Muscle of leg (tissue), 11 donors: ENCODE measurements around the gene N4BP2. TPM values are rescaled to one million over a fixed set of nuclear protein-coding genes. Genes with fewer than 3 reads are reported as not detected.
A peak's percentile ranks its signal among the peaks of the same experiment; 100 is the strongest.

ENCODE experiments used
- DNase-seq: peaks from one replicate; pipeline ENCODE4 v3.0.0; 2013
- H3K27ac ChIP-seq: one replicate; pipeline ENCODE4 v1.5.1; 2013; ENCODE audit warnings: mild to moderate bottlenecking, low read length, control low read depth
- H3K27me3 ChIP-seq: one replicate; pipeline ENCODE4 v1.6.1; 2013; ENCODE audit warnings: low read length; ENCODE audit not compliant: control insufficient read depth, insufficient read depth
- H3K36me3 ChIP-seq: one replicate; pipeline ENCODE4 v1.6.1; 2013; ENCODE audit warnings: low read length; ENCODE audit not compliant: control insufficient read depth, insufficient read depth
- H3K4me1 ChIP-seq: one replicate; pipeline ENCODE4 v1.6.1; 2013; ENCODE audit warnings: low read length; ENCODE audit not compliant: control insufficient read depth, insufficient read depth
- H3K4me3 ChIP-seq: one replicate; pipeline ENCODE4 v1.5.1; 2013; ENCODE audit warnings: low read length, control low read depth
- H3K9me3 ChIP-seq: replicated peaks from 2 replicates; pipeline ENCODE4 v1.6.1; 2013; ENCODE audit warnings: low read depth, low read length; ENCODE audit not compliant: control insufficient read depth
- WGBS: methylation state at CpG from one replicate; pipeline ENCODE4 v1.1.5; 2013; ENCODE audit warnings: missing lambda C conversion rate; ENCODE audit not compliant: insufficient coverage; 5-methylcytosine and 5-hydroxymethylcytosine counted together
- polyA plus RNA-seq, 8 donors: library from polyadenylated mRNA; unstranded; fragments of 120-200 nt; gene quantifications; one replicate each; pipeline versions ENCODE4 v1.2.1 to v1.2.3, GENCODE V29; 2013; ENCODE audit warnings: inconsistent platforms in 1 of 8, low replicate concordance in 1 of 8; ENCODE audit not compliant: insufficient read length in 8 of 8, insufficient read depth in 1 of 8
- total RNA-seq: library from RNA; stranded (reverse); fragments of 120-200 nt; gene quantifications from one replicate; pipeline ENCODE4 v1.2.4, GENCODE V29; 2013

N4BP2 gene
- total and polyA plus RNA-seq, 9 donors, result 6.0 to 18.9 (median 12.4) TPM

DNA sequence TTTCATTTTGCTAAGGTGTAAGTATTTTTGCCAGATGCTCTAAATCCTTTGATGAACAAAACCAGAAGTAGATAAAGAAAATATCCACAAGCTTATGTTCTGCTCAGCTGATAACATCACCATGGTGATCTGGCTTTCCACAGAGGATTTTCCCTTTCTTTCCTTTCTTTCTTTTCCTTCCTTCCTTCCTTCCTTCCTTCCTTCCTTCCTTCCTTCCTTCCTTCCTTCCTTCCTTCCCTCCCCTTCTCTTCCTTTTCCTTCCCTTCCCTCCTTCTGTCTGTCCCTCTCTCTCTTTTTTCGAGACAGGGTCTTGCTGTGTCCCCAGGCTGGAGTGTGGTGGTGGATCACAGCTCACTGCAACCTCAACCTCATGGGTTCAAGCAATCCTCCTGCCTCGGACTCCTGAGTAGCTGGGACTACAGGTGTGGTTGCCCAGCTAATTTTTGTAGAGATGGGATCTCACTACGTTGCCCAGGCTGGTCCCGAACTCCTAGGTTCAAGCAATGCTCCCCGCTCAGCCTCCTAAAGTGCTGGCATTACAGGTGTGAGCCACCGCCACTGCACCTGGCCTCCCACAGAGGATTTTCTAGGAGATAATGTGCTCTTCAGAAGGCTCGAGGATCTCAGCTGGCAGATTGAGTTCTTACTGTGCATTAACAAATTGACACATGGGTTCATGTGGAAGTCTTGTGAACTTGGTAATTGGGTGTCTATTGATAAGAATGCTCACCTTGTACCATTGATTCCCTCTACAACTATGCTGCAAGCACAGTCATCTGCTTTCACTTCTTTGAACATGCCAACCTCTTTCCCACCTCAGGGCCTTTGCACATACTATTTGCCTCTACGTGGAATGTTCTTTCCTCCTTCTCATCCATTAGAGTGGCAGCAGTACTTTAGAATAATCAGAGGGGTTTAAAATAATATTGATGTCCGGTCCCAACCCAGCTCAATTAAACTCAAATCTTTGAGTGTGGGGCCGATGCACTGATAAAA, 138.8 kb downstream of the N4BP2 start:
- Histone ChIP-seq H3K27ac (no peak overlapping the region), H3K4me1 (no peaks in the 10 kb centered on the region), H3K4me3 (no peak overlapping the region), H3K36me3 (no peaks in the 10 kb centered on the region), H3K9me3 (no peaks in the 10 kb centered on the region), H3K27me3 (peaks cover 2% of the 10 kb centered on the region)
- 89% methylated on average over 3 of the region's 10 CpGs for WGBS
- DNase-seq, result no peak

DNA sequence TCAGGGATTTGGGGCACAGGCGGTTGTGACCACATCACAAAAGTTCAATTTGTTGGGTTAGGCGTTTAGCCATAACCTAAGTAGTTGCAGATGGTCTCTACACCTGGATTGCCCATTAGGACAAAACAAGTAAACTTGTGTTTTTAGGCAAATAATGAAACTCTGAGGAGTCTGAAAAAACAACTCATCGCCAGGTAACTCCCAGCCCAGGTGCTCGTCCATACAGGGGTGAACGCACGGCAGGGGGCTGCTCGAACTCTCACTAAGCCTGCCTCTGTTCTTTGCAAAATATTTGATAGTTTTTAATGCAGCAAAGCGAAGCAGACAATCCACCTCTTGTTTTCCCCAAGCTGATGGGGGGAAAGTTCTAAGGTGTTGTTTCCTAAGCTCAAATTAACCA, 139.6 kb downstream of the N4BP2 start:
- no peak overlapping the region for H3K4me3 ChIP-seq
- 23% methylated on average over 4 of the region's 8 CpGs for WGBS
- no peaks in the 10 kb centered on the region for H3K36me3 ChIP-seq
- H3K9me3 ChIP-seq, result no peaks in the 10 kb centered on the region
- H3K4me1 ChIP-seq, result no peaks in the 10 kb centered on the region
- H3K27me3 ChIP-seq, result peaks cover 2% of the 10 kb centered on the region
- H3K27ac ChIP-seq, result no peak overlapping the region
- no peak for DNase-seq

DNA sequence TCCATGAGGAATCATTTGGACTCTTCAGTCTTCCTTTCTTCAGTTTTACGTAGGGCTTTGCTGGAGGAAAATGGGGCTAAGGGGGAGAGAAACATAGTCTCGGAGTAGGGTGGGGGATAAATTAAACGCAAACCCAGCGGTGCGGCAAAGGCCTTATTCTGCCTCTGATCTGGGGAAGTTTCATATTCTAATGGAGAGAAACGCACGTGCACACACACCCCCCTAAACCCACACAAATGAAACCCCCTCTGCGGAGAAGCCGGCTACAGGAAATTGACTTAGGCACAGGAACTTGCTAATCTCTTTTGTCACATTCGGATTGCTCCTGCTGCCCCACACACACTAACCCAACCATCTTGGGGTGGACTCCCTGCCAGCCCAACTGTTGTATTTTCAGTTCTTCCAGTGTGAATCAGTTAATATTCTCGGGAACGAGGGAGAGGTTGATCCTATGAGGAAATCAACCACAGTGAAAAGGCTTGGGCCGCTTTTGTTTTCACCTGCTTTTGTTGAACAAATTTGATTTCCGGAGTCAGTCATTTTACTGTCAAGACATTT, 140.2 kb downstream of the N4BP2 start, which contains the start of gene RHOH:
Gene RHOH (plus strand): TSS at position 308 of the 558 bp plus-strand sequence. CDS start 46,356 bp downstream, outside the sequence.
- no peak for DNase-seq
- H3K36me3 ChIP-seq, result no peaks in the 10 kb centered on the region
- no peak within 1 kb of the TSS for H3K27ac ChIP-seq
- H3K9me3 ChIP-seq, result no peaks in the 10 kb centered on the region
- 25% methylated on average over 4 of the region's 14 CpGs for WGBS
- peak within 1 kb of the TSS; percentile 16 for H3K4me3 ChIP-seq
- H3K27me3 ChIP-seq, result peaks cover 2% of the 10 kb centered on the region
- no peaks in the 10 kb centered on the region for H3K4me1 ChIP-seq

DNA sequence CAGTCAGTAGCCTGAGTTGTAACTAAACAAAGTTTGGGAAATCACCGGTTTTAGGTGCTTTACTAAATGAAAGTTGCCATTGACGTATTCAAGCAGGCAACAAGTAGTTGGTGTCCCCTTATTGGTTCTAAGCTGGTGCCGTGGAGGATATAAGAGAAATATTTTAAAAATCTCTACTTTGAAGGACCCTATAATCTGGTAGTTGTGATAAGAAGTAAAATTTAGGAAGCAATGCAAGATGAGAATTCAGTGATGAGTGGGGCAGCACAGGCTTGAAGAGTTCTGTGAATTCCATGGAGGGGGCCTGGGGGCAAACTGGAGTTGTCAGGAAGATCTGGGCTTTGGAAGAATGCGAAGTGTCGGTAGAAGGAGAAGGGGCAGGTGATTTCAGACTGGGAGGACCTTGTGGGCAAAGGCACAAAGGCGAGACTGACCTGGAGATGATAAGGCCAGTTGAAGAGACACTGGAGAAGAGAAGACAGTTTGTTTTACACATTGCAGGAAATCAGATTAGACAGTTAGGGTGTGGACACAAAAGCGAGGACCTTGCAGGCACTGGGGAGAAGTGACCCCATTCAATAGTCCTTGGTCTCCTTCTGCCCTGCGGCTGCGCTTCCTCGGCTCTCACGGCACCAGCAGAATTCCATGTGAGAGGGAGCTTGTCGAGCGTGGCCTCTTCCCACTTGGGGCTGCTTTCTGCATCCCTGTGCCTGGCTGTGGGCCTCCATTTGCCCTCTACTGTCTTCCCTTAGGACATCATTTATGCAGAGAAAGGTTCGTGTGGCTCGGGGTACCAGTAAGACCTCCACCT, 141.4 kb downstream of the N4BP2 start:
- DNase-seq, result no peak
- Histone ChIP-seq H3K36me3 (no peaks in the 10 kb centered on the region), H3K27ac (peak overlapping the region; percentile 2), H3K9me3 (no peaks in the 10 kb centered on the region), H3K27me3 (peaks cover 2% of the 10 kb centered on the region), H3K4me3 (peak overlapping the region; percentile 16), H3K4me1 (no peaks in the 10 kb centered on the region)
- WGBS, result 70% methylated on average over 10 of the region's 15 CpGs

DNA sequence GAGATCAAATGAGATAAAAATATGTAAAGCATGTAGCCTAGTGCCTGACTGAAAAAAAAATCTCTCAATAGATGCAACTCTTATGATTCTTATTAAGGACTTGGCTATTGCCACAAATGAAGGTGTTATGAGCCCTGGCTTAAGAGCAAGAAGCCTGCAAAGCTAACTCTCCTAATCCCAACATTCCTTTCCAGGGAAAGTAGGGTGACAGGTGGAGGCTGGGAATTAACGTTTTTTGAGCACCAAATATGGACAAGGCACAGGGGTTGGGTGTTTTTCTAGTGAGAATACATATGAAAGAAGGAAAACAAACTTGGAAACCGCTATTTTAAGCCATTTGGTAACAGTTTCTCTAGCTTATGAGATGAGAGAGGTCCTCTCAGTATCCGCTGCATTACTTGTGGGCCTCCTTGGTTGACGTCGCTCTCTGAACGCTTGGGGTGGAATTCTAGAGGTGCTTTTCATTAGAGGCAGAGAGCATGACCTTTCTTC, 142.6 kb downstream of the N4BP2 start:
- Histone ChIP-seq H3K4me3 (no peak overlapping the region), H3K27ac (no peak overlapping the region)

DNA sequence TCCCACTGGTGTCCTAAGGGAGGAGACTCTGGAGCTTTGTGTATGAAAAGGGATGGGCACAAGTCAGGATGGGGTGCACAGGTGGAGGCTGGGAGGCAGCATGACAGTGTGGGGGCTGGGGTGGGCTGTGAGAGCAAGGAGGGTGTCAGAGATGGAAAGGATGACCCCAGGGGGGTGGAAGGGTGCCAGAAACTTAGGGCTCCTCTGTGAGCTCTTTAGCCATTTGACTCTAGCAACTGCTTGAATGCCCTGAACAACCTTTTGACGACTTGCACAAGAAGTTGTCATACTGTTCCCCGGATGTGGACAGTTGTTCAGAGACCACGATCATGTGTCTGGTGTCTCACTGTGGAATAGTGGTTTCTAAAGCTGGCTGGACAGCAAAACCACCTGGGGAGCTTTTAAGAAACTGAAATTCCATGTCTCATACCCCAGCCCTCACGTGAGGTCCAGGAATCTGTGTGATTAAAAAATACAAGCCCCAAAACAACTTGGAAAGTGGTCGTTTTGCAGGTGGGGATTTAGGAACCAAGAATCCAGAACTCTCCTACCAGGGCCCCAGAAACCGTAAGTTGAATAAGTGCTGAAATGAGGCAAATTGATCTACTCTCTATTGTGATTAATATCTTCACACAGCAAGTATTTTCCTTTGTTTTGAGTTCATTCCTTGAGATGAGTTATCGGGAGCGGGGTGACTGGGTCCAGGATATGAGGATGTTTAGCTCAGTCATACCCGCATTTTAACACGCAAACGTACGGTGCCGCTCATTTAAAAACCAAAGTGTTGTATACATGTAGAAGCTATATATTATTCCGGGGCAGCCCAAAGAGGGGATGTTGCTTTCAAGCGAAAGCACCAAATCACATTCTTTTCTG, 143.6 kb downstream of the N4BP2 start:
- H3K4me3 ChIP-seq, result peak overlapping the region; percentile 16

More for the DNA sequence above, 142.6 kb downstream of the N4BP2 start:
- 60% methylated on average over 1 of the region's 6 CpGs for WGBS
- no peaks in the 10 kb centered on the region for H3K9me3 ChIP-seq
- H3K36me3 ChIP-seq, result no peaks in the 10 kb centered on the region
- peaks cover 2% of the 10 kb centered on the region for H3K27me3 ChIP-seq
- no peak for DNase-seq
- no peaks in the 10 kb centered on the region for H3K4me1 ChIP-seq

DNA sequence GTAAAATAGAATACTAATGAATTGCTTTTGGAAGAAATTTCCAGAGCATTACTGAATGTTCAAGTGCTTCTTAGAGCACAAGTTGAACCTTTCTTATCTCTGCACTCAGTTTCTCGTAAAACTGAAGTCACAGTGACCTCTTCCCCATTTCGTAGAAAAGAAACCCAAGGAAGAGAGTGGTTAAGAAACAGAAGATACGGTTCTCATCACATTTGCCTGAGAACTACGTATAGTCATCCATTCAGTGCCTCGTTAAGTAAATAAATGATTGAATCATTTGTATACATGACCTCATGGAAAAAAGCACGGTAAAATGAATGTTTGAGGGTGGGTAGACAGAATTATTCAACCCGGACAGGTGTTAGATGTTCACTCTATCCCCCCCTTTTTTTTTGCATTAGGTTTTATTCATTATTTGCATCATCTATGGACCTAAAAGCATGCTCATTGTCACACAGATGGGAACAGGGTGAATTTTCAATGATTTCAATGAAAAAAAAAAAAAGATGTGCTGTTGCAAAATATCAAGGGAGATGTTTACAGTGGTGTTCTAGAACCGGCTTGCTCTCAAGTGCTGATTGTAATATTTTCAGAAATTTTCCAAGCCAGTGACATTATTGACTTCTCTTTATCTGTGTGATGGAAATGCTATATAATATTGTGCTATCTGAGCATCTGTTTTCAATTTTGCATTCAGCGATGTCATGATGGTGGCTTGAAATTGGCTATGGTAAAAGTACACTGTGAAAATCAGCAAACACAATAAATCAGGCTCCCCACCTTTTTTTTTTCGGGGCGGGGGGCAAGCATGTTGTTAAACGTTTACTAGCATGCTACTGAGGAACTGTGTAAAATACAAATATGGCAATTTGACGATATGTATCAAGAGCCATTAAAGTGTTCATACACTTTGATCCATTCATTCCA, 144.5 kb downstream of the N4BP2 start:
- no peaks in the 10 kb centered on the region for H3K9me3 ChIP-seq
- no peak for DNase-seq
- WGBS, result no CpG with 5 or more reads among the region's 13 CpGs
- H3K4me3 ChIP-seq, result no peak overlapping the region
- H3K4me1 ChIP-seq, result no peaks in the 10 kb centered on the region
- peaks cover 2% of the 10 kb centered on the region for H3K27me3 ChIP-seq
- no peaks in the 10 kb centered on the region for H3K36me3 ChIP-seq
- H3K27ac ChIP-seq, result no peak overlapping the region

More for the DNA sequence above, 143.6 kb downstream of the N4BP2 start:
- Histone ChIP-seq H3K27ac (no peak overlapping the region), H3K27me3 (peaks cover 2% of the 10 kb centered on the region), H3K36me3 (no peaks in the 10 kb centered on the region), H3K4me1 (no peaks in the 10 kb centered on the region), H3K9me3 (no peaks in the 10 kb centered on the region)
- WGBS, result 51% methylated on average over 3 of the region's 15 CpGs
- no peak for DNase-seq

DNA sequence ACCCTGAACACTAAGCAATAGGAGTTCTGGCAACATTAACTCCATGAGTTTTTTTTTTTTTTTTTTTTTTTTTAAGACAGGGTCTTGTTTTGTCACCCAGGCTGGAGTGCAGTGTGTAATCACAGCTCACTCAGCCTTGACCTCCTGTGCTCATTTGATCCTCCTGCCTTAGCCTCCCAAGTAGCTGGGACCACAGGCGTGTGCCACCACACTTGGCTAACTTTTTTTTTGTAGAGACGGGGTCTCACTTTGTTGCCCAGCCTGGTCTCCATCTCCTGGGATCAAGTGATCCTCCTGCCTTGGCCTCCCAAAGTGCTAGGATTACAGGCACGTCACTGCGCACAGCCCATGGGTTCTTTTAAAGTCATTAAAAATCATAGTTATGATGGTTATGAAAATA, 145.2 kb downstream of the N4BP2 start:
- WGBS, result 82% methylated on average over 2 of the region's 4 CpGs
- Histone ChIP-seq H3K27me3 (peaks cover 2% of the 10 kb centered on the region), H3K36me3 (no peaks in the 10 kb centered on the region), H3K4me1 (no peaks in the 10 kb centered on the region), H3K9me3 (no peaks in the 10 kb centered on the region), H3K4me3 (no peak overlapping the region), H3K27ac (no peak overlapping the region)
- no peak for DNase-seq
